ENCODE data around the gene CAPN8. TPM values are rescaled to one million over a fixed set of nuclear protein-coding genes. Genes with fewer than 3 reads are reported as not detected.
A peak's percentile ranks its signal among the peaks of the same experiment; 100 is the strongest.

CAPN8 gene
- not detected for polyA plus RNA-seq (2012; ENCODE audit: insufficient read length, low read depth)

- TF ChIP-seq FOXP2 (optimal IDR thresholded peaks at IDR 0.05; ENCODE audit: borderline replicate concordance, extremely low read depth, extremely low read length, insufficient read depth), result no peak
- TF ChIP-seq TAF1 (IDR thresholded peaks at IDR 0.05; ENCODE audit: borderline replicate concordance, insufficient read depth, low read length), result no peak
- TF ChIP-seq, protein P1, sequence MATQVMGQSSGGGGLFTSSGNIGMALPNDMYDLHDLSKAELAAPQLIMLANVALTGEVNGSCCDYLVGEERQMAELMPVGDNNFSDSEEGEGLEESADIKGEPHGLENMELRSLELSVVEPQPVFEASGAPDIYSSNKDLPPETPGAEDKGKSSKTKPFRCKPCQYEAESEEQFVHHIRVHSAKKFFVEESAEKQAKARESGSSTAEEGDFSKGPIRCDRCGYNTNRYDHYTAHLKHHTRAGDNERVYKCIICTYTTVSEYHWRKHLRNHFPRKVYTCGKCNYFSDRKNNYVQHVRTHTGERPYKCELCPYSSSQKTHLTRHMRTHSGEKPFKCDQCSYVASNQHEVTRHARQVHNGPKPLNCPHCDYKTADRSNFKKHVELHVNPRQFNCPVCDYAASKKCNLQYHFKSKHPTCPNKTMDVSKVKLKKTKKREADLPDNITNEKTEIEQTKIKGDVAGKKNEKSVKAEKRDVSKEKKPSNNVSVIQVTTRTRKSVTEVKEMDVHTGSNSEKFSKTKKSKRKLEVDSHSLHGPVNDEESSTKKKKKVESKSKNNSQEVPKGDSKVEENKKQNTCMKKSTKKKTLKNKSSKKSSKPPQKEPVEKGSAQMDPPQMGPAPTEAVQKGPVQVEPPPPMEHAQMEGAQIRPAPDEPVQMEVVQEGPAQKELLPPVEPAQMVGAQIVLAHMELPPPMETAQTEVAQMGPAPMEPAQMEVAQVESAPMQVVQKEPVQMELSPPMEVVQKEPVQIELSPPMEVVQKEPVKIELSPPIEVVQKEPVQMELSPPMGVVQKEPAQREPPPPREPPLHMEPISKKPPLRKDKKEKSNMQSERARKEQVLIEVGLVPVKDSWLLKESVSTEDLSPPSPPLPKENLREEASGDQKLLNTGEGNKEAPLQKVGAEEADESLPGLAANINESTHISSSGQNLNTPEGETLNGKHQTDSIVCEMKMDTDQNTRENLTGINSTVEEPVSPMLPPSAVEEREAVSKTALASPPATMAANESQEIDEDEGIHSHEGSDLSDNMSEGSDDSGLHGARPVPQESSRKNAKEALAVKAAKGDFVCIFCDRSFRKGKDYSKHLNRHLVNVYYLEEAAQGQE (IDR thresholded peaks at IDR 0.05; ENCODE audit: insufficient read depth in 1 of 2, low read depth in 2 of 2, low read length in 2 of 2), result no peak
- TF ChIP-seq SIN3A (IDR thresholded peaks at IDR 0.05; ENCODE audit: borderline replicate concordance, insufficient read depth, low read length), result no peak
- no peak for TF ChIP-seq POLR2AphosphoS5 (IDR thresholded peaks at IDR 0.05; ENCODE audit: low read depth, low read length)
Measured at GRCh38 chr1:223665592-223666312, at the start of gene CAPN8. CAPN8 (minus strand) TSS chr1:223665701; CDS start chr1:223665646, 55 bp downstream.

GRCh38 chr1:223714849-223715603, 49.5 kb upstream of the CAPN8 start:
- TF ChIP-seq SIN3A (IDR thresholded peaks at IDR 0.05; ENCODE audit: borderline replicate concordance, insufficient read depth, low read length), result 0 out of 2 replicates have a peak, but pooled peaks have one; percentile 39
- no peak for TF ChIP-seq TAF1 (IDR thresholded peaks at IDR 0.05; ENCODE audit: borderline replicate concordance, insufficient read depth, low read length)
- TF ChIP-seq, protein P1 (IDR thresholded peaks at IDR 0.05; ENCODE audit: insufficient read depth in 1 of 2, low read depth in 2 of 2, low read length in 2 of 2), result no peak
- 0 out of 2 replicates have a peak, but pooled peaks have one; percentile 23 for TF ChIP-seq POLR2AphosphoS5 (IDR thresholded peaks at IDR 0.05; ENCODE audit: low read depth, low read length)
- no peak for TF ChIP-seq FOXP2 (optimal IDR thresholded peaks at IDR 0.05; ENCODE audit: borderline replicate concordance, extremely low read depth, extremely low read length, insufficient read depth)

- TF ChIP-seq POLR2AphosphoS5 (IDR thresholded peaks at IDR 0.05; ENCODE audit: low read depth, low read length), result no peak
- TF ChIP-seq TAF1 (IDR thresholded peaks at IDR 0.05; ENCODE audit: borderline replicate concordance, insufficient read depth, low read length), result no peak
- TF ChIP-seq, protein P1 (IDR thresholded peaks at IDR 0.05; ENCODE audit: insufficient read depth in 1 of 2, low read depth in 2 of 2, low read length in 2 of 2), result no peak
- no peak for TF ChIP-seq FOXP2 (optimal IDR thresholded peaks at IDR 0.05; ENCODE audit: borderline replicate concordance, extremely low read depth, extremely low read length, insufficient read depth)
- no peak for TF ChIP-seq SIN3A (IDR thresholded peaks at IDR 0.05; ENCODE audit: borderline replicate concordance, insufficient read depth, low read length)
Measured at GRCh38 chr1:223714421-223714724, 48.9 kb upstream of the CAPN8 start.

DNA sequence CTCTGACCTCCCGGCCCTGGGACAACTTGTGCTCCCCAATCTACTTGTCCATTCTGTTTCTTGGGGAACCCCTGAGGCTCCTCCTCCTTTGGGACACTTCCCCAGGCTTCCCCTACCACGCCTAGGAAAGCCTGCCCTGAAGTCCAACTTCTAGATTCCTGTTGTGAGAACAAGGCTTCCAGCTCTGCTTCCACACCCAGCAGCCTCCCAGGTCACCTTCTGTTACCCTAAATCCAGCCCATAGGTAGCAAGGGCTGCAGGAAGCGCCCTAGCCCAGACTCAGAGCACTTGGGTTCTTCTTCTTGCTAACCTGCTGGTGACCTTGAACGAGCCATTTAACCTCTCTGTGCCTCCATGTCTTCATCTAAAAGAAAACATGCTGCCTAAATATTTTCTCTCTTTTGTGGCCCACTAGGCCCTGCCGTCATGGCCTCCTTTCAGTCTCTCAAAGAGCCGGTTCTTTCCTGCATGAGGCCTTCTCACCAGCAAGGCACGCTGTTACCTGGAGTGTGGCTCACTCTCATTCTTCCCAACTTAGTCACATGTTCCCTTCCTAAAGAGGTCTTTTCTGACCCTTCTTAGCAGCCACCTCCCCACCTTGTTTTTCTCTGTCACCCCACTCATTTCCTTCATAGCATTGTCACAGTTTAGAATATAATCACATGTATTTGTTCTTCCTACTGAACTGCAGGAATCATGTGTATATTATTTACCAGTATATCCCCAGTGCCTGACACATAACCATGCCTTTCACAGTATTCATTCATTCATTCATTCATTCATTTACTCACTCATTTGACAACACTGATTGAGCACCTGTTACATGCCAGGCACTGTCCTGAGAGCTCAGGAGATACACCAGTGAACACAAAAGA, 48.3 kb upstream of the CAPN8 start:
- TF ChIP-seq FOXP2 (optimal IDR thresholded peaks at IDR 0.05; ENCODE audit: borderline replicate concordance, extremely low read depth, extremely low read length, insufficient read depth), result no peak
- no peak for TF ChIP-seq SIN3A (IDR thresholded peaks at IDR 0.05; ENCODE audit: borderline replicate concordance, insufficient read depth, low read length)
- no peak for TF ChIP-seq POLR2AphosphoS5 (IDR thresholded peaks at IDR 0.05; ENCODE audit: low read depth, low read length)
- TF ChIP-seq, protein P1 (IDR thresholded peaks at IDR 0.05; ENCODE audit: insufficient read depth in 1 of 2, low read depth in 2 of 2, low read length in 2 of 2), result no peak
- TF ChIP-seq TAF1 (IDR thresholded peaks at IDR 0.05; ENCODE audit: borderline replicate concordance, insufficient read depth, low read length), result no peak

All from PFSK-1 (cell line).